Neural crest cell (in vitro differentiated cells): ENCODE data around the gene FBXO39. TPM values are rescaled to one million over a fixed set of nuclear protein-coding genes. Genes with fewer than 3 reads are reported as not detected.

Experiments
- DNase-seq: peaks from one replicate; pipeline ENCODE4 v3.0.0; 2021; ENCODE audit warnings: low read depth, mixed read lengths, low spot score
- H3K27ac Mint-ChIP-seq: one replicate; pipeline ENCODE4 v1.8.0; 2021; ENCODE audit warnings: mild to moderate bottlenecking, mixed read lengths; ENCODE audit not compliant: unreplicated experiment
- H3K27me3 Mint-ChIP-seq: 2 replicates; pipeline ENCODE4 v1.8.0; 2021; ENCODE audit warnings: low read depth, mild to moderate bottlenecking, mixed read lengths
- H3K36me3 Mint-ChIP-seq: 2 replicates; pipeline ENCODE4 v1.8.0; 2021; ENCODE audit warnings: low read depth, mild to moderate bottlenecking, mixed read lengths
- H3K4me1 Mint-ChIP-seq: 2 replicates; pipeline ENCODE4 v1.8.0; 2021; ENCODE audit warnings: mixed read lengths
- H3K4me3 Mint-ChIP-seq: one replicate; pipeline ENCODE4 v1.8.0; 2021; ENCODE audit warnings: mild to moderate bottlenecking, mixed read lengths
- H3K9me3 Mint-ChIP-seq: 2 replicates; pipeline ENCODE4 v1.8.0; 2021; ENCODE audit warnings: mixed read lengths
- total RNA-seq: library from RNA; stranded (reverse); gene quantifications from 2 replicates; pipeline ENCODE4 v1.2.1, GENCODE V29; 2021
- TF ChIP-seq, protein P1 (sequence below): fragments of 200-600 bp; sonication (generic); conservative IDR thresholded peaks from 2 replicates; pipeline ENCODE4 v1.5.0; 2021; ENCODE audit warnings: antibody characterized with exemption, mild to moderate bottlenecking

Gene FBXO39
- total RNA-seq, 1 donor from 2014 or later = not detected

DNA sequence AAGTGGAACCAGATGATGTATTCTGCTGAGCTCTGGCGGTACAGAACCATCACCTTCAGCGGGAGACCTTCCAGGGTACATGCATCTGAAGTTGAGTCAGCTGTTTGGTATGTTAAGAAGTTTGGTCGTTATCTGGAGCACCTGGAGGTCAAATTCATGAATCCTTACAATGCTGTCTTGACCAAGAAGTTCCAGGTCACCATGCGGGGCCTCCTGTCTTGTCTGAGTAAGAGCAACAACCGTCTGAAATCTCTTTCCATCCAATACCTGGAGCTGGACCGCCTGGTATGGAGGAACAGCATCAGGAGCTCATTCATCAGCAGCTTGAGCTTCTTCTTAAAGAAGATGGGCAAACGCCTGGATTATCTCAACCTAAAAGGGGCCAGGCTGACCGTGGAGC lies 4.0 kb downstream of the FBXO39 start:
- Mint-ChIP-seq H3K27me3 (peaks cover 98% of the 10 kb centered on the region), H3K4me3 (no peak overlapping the region), H3K27ac (no peak overlapping the region), H3K9me3 (no peaks in the 10 kb centered on the region), H3K36me3 (peaks cover 6% of the 10 kb centered on the region), H3K4me1 (peaks cover 4% of the 10 kb centered on the region)
- TF ChIP-seq, protein P1, sequence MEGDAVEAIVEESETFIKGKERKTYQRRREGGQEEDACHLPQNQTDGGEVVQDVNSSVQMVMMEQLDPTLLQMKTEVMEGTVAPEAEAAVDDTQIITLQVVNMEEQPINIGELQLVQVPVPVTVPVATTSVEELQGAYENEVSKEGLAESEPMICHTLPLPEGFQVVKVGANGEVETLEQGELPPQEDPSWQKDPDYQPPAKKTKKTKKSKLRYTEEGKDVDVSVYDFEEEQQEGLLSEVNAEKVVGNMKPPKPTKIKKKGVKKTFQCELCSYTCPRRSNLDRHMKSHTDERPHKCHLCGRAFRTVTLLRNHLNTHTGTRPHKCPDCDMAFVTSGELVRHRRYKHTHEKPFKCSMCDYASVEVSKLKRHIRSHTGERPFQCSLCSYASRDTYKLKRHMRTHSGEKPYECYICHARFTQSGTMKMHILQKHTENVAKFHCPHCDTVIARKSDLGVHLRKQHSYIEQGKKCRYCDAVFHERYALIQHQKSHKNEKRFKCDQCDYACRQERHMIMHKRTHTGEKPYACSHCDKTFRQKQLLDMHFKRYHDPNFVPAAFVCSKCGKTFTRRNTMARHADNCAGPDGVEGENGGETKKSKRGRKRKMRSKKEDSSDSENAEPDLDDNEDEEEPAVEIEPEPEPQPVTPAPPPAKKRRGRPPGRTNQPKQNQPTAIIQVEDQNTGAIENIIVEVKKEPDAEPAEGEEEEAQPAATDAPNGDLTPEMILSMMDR = no peak
- no peak for DNase-seq

DNA sequence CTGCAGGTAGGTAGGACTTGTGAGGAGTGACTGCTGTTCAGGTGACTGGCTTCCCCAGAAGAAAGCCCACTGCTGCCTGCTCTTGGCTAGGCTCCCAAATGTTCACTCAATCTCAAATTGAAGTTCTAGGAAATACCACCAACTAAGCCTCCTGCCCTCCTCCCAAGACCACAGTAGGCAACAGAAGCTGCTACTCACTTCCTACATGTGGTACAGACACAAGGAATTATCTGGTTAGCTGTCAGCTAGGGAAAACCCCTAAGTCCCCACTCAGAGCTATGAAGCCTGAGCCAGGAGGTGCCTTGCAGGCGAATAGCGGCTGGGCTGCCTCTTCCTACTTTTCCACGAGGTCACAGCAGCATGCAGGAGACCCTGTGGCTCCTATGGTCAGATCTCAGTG lies 4.9 kb downstream of the FBXO39 start:
- no peak overlapping the region for H3K4me3 Mint-ChIP-seq
- H3K36me3 Mint-ChIP-seq = peaks cover 5% of the 10 kb centered on the region
- H3K9me3 Mint-ChIP-seq = peaks cover 4% of the 10 kb centered on the region
- peaks cover 4% of the 10 kb centered on the region for H3K4me1 Mint-ChIP-seq
- H3K27ac Mint-ChIP-seq = no peak overlapping the region
- H3K27me3 Mint-ChIP-seq = peaks cover 98% of the 10 kb centered on the region
- TF ChIP-seq, protein P1 = no peak
- no peak for DNase-seq

DNA sequence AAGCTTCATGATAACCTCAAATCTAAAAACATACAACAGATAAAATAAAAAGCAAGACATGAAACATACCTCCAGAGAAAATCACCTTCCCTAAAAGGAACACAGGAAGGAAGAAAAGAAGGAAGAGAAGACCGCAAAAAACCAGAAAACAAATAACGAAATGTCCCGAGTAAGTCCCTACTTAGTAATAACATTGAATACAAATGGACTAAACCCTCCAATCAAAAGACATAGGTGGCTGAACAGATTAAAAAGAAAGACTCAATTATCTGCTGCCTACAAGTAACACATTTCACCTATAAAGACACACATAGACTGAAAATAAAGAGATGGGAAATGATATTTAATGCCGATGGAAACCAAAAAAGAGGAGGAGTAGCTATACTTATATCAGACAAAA lies 6.2 kb downstream of the FBXO39 start:
- Mint-ChIP-seq H3K4me3 (no peak overlapping the region), H3K27me3 (peaks cover 98% of the 10 kb centered on the region), H3K36me3 (peaks cover 3% of the 10 kb centered on the region), H3K9me3 (peaks cover 4% of the 10 kb centered on the region), H3K27ac (no peak overlapping the region), H3K4me1 (no peaks in the 10 kb centered on the region)
- TF ChIP-seq, protein P1 = no peak
- DNase-seq = no peak

DNA sequence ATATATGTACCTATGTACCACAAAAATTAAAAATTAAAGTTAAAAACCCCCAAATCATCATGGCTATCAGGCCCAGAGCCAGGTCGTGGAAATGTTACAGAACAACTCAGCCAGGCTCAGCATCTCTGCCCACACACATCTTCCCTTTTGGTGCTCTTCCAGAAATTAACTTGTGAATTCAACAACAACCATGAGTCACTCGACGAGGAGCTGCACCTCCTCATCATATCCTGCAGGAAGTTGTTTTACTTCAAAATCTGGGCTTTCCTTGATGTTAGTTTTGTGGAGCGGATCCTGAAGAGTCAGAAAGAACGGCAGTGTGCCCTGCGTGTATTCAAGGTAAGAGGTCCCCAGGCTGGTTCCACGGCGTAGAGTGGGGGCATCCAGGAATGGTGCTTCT lies 10.6 kb downstream of the FBXO39 start:
- H3K4me3 Mint-ChIP-seq = no peak overlapping the region
- H3K4me1 Mint-ChIP-seq = no peaks in the 10 kb centered on the region
- no peak for DNase-seq
- no peaks in the 10 kb centered on the region for H3K36me3 Mint-ChIP-seq
- peaks cover 100% of the 10 kb centered on the region for H3K27me3 Mint-ChIP-seq
- TF ChIP-seq, protein P1 = no peak
- H3K9me3 Mint-ChIP-seq = peaks cover 4% of the 10 kb centered on the region
- H3K27ac Mint-ChIP-seq = no peak overlapping the region

DNA sequence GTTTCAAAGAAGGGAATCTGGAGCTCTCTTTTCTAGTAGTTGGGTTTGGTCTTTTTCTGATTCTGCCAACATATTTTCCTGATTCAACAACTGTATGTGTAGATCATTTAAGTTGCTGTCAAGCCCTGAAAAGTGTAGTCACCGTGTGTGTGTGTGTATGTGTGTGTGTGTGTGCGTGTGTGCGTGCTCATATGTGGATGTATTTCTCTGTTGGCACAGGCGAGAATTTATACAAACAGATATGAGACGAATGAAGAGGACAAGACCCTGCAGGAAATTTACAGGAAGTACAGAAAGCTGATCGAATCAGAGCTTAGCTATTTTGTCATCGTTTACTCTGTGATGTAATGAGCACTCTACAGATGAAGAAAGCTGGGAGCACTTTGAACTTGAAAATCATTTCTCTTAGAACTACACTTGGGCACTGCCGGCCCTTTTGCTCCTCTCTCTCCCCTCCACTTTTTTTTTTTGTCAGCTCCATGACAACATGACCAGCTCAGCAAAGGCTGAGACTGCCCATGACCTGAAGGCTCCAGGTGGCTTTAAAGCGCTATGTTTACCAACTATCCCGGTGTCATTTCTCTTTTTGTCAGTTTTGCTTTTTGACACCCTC lies 11.2 kb downstream of the FBXO39 start:
- Mint-ChIP-seq H3K27ac (no peak overlapping the region), H3K36me3 (no peaks in the 10 kb centered on the region), H3K4me3 (no peak overlapping the region), H3K9me3 (peaks cover 4% of the 10 kb centered on the region), H3K27me3 (peaks cover 100% of the 10 kb centered on the region), H3K4me1 (no peaks in the 10 kb centered on the region)
- no peak for DNase-seq
- TF ChIP-seq, protein P1 = no peak

DNA sequence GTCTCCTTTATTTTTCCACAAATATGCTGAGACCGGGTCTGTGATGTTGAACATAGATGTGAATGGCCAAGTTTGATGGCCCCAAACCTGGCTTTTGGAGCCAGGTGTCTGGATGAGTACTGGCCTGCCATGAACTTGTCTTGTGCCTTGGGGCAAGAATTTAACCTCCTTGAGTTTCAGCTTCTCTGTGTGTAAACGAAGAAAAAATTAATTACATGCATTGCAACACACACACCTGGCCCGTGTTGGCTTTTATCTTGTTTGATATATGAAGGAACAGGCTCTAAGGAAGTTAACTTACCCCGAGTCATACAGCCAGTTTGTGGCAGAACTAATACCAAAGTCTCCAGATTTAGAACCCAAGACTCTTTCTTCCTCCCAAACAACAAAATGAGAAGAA lies 13.1 kb downstream of the FBXO39 start:
- Mint-ChIP-seq H3K4me3 (no peak overlapping the region), H3K27me3 (peaks cover 94% of the 10 kb centered on the region), H3K36me3 (no peaks in the 10 kb centered on the region), H3K27ac (no peak overlapping the region), H3K4me1 (no peaks in the 10 kb centered on the region), H3K9me3 (peaks cover 4% of the 10 kb centered on the region)
- TF ChIP-seq, protein P1 = no peak
- DNase-seq = no peak
